Immature natural killer cell (primary cell): ENCODE measurements around the gene CDC45. TPM values are rescaled to one million over a fixed set of nuclear protein-coding genes. Genes with fewer than 3 reads are reported as not detected.

Experiments
- polyA plus RNA-seq, 3 donors: library from polyadenylated mRNA; unstranded; fragments of 300-500 nt; fragmentation: Illumina TruSeq; gene quantifications; one replicate each; pipeline ENCODE4 v1.2.3, GENCODE V29; 2021

Gene CDC45
- polyA plus RNA-seq, 3 donors from 2014 or later, result 3.1 to 3.5 TPM; not detected in 1

Other genes starting within 250 kb of the CDC45 start
- gene CLTCL1, start 188.2 kb upstream of the CDC45 start, polyA plus RNA-seq, result under 1 TPM; 0.06 to 0.37 (median 0.19) TPM
- 10 to 100 TPM in 1 of 3 donors, 1 to 10 TPM in 2; 4.3 to 11.5 (median 5.2) TPM for gene HIRA, start 48.2 kb upstream of the CDC45 start, polyA plus RNA-seq
- gene MRPL40, start 47.4 kb upstream of the CDC45 start, polyA plus RNA-seq, result 10 to 100 TPM; 64.7 to 85.1 (median 77.9) TPM
- gene C22orf39, start 32.2 kb upstream of the CDC45 start, polyA plus RNA-seq, result 10 to 100 TPM; 67.8 to 75.5 (median 71.0) TPM
- gene UFD1, start 727 bp upstream of the CDC45 start, polyA plus RNA-seq, result 100 to 1,000 TPM; 106 to 176 (median 142) TPM
- gene CLDN5, start 44.5 kb downstream of the CDC45 start, polyA plus RNA-seq, result 1 to 10 TPM in 1 of 3 donors, under 1 TPM in 1, not detected in 1; 0.46 to 3.6 TPM
- gene SEPTIN5, start 234.6 kb downstream of the CDC45 start, polyA plus RNA-seq, result 1 to 10 TPM in 1 of 3 donors, under 1 TPM in 1, not detected in 1; 0.36 to 2.2 TPM
- gene GP1BB, start 243.6 kb downstream of the CDC45 start, polyA plus RNA-seq, result 10 to 100 TPM in 1 of 3 donors, under 1 TPM in 2; 0.53 to 10.1 (median 0.95) TPM